ENCODE measurements around the gene KCNQ5.

The KCNQ5 gene

GRCh38 chr6:72969666-72970065, 347.8 kb downstream of the KCNQ5 start:
- H2BK5ac ChIP-seq (ENCODE audit: low read depth, low read length, poor library complexity) = no peak overlapping the region
- peak in 1 of 2 donors; percentile 46 for DNase-seq
- H3K9ac ChIP-seq (ENCODE audit: low read length) = no peak overlapping the region
- no peak overlapping the region for H2AFZ ChIP-seq (ENCODE audit: insufficient read depth, low read length, poor library complexity)
- no peak overlapping the region for H3K4ac ChIP-seq (ENCODE audit: low read depth, low read length)
- no peak overlapping the region for H4K12ac ChIP-seq (ENCODE audit: low read depth, low read length)
- H2BK12ac ChIP-seq (ENCODE audit: low read length) = no peak overlapping the region
- no CpG with 5 or more reads among the region's 2 CpGs for WGBS (ENCODE audit: extremely low coverage, insufficient coverage, insufficient read length)
- no peak overlapping the region for H3K27ac ChIP-seq (ENCODE audit: low read depth, low read length)
- H2BK120ac ChIP-seq (ENCODE audit: insufficient read depth, low read length, poor library complexity) = no peak overlapping the region
- no peaks in the 10 kb centered on the region for H3K79me1 ChIP-seq (ENCODE audit: low read length)
- no peaks in the 10 kb centered on the region for H3K27me3 ChIP-seq (ENCODE audit: insufficient read depth, low read length)
- H3K79me2 ChIP-seq (ENCODE audit: control insufficient read depth, insufficient read depth, low read length, poor library complexity) = no peaks in the 10 kb centered on the region
- no peaks in the 10 kb centered on the region for H3K9me3 ChIP-seq (ENCODE audit: insufficient read depth, low read depth, low read length)
- H3K18ac ChIP-seq (ENCODE audit: low read length) = no peak overlapping the region
- peaks cover 0 to 2% of the 10 kb centered on the region in 2 experiments for H3K4me1 ChIP-seq (ENCODE audit: control insufficient read depth in 1 of 2, insufficient read depth in 2 of 2, low read length in 2 of 2)
- H3K14ac ChIP-seq (ENCODE audit: low read length) = no peak overlapping the region
- no peak overlapping the region for H4K91ac ChIP-seq (ENCODE audit: low read depth, low read length)
- no peak overlapping the region for H4K8ac ChIP-seq (ENCODE audit: low read depth, low read length)
- no peaks in the 10 kb centered on the region for H3K36me3 ChIP-seq (ENCODE audit: control insufficient read depth in 1 of 2, insufficient read depth in 2 of 2, low read length in 2 of 2)
- H3K4me3 ChIP-seq (ENCODE audit: low read depth, low read length) = no peak overlapping the region
- no peak overlapping the region for H2AK5ac ChIP-seq (ENCODE audit: low read length)
- H3K23ac ChIP-seq (ENCODE audit: low read length) = no peak overlapping the region
- H3K4me2 ChIP-seq (ENCODE audit: low read length) = no peak overlapping the region

GRCh38 chr6:72972579-72972978, 350.7 kb downstream of the KCNQ5 start:
- H3K9ac ChIP-seq (ENCODE audit: low read length) = no peak overlapping the region
- H3K18ac ChIP-seq (ENCODE audit: low read length) = no peak overlapping the region
- H3K27ac ChIP-seq (ENCODE audit: low read depth, low read length) = no peak overlapping the region
- H2BK5ac ChIP-seq (ENCODE audit: low read depth, low read length, poor library complexity) = no peak overlapping the region
- no peak for DNase-seq
- H2AFZ ChIP-seq (ENCODE audit: insufficient read depth, low read length, poor library complexity) = no peak overlapping the region
- no peak overlapping the region for H2AK5ac ChIP-seq (ENCODE audit: low read length)
- H3K4ac ChIP-seq (ENCODE audit: low read depth, low read length) = no peak overlapping the region
- H3K79me1 ChIP-seq (ENCODE audit: low read length) = no peaks in the 10 kb centered on the region
- no peak overlapping the region for H4K8ac ChIP-seq (ENCODE audit: low read depth, low read length)
- H3K27me3 ChIP-seq (ENCODE audit: insufficient read depth, low read length) = no peaks in the 10 kb centered on the region
- peaks cover 0 to 2% of the 10 kb centered on the region in 2 experiments for H3K4me1 ChIP-seq (ENCODE audit: control insufficient read depth in 1 of 2, insufficient read depth in 2 of 2, low read length in 2 of 2)
- H3K79me2 ChIP-seq (ENCODE audit: control insufficient read depth, insufficient read depth, low read length, poor library complexity) = no peaks in the 10 kb centered on the region
- no peaks in the 10 kb centered on the region for H3K36me3 ChIP-seq (ENCODE audit: control insufficient read depth in 1 of 2, insufficient read depth in 2 of 2, low read length in 2 of 2)
- H3K14ac ChIP-seq (ENCODE audit: low read length) = no peak overlapping the region
- H3K4me2 ChIP-seq (ENCODE audit: low read length) = no peak overlapping the region
- no peak overlapping the region for H2BK12ac ChIP-seq (ENCODE audit: low read length)
- H4K91ac ChIP-seq (ENCODE audit: low read depth, low read length) = no peak overlapping the region
- no peaks in the 10 kb centered on the region for H3K9me3 ChIP-seq (ENCODE audit: insufficient read depth, low read depth, low read length)
- no peak overlapping the region for H3K4me3 ChIP-seq (ENCODE audit: low read depth, low read length)
- no peak overlapping the region for H4K12ac ChIP-seq (ENCODE audit: low read depth, low read length)
- H2BK120ac ChIP-seq (ENCODE audit: insufficient read depth, low read length, poor library complexity) = no peak overlapping the region
- H3K23ac ChIP-seq (ENCODE audit: low read length) = no peak overlapping the region

GRCh38 chr6:72974276-72974675, 352.4 kb downstream of the KCNQ5 start:
- Histone ChIP-seq H3K4me3 (ENCODE audit: low read depth, low read length) (no peak overlapping the region), H3K79me1 (ENCODE audit: low read length) (no peaks in the 10 kb centered on the region), H3K36me3 (ENCODE audit: control insufficient read depth in 1 of 2, insufficient read depth in 2 of 2, low read length in 2 of 2) (no peaks in the 10 kb centered on the region)

DNA sequence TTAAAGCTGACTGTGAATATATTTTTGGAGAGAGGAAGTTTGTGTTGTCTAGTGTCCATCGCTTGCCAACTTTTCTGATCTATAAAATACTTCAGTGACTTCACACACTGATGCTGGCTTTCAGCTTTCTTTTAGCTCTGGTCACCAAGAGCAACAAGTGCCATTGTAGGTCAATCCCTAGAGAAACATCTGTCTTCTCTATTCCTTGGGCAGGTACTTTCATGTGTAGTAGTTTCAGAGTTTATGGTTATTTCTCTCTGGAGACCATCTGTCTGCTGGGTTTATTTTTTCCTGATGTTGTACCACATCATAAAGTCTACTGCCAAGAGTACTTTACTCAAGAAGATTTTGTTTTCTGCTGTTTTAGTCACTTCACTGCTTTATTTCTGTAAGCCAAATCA, 353.5 kb downstream of the KCNQ5 start:
- H3K79me2 ChIP-seq (ENCODE audit: control insufficient read depth, insufficient read depth, low read length, poor library complexity) = no peaks in the 10 kb centered on the region
- H4K12ac ChIP-seq (ENCODE audit: low read depth, low read length) = no peak overlapping the region

More at GRCh38 chr6:72974276-72974675, 352.4 kb downstream of the KCNQ5 start:
- Histone ChIP-seq H2BK120ac (ENCODE audit: insufficient read depth, low read length, poor library complexity) (no peak overlapping the region), H3K27me3 (ENCODE audit: insufficient read depth, low read length) (no peaks in the 10 kb centered on the region), H4K91ac (ENCODE audit: low read depth, low read length) (no peak overlapping the region), H3K9ac (ENCODE audit: low read length) (no peak overlapping the region), H3K18ac (ENCODE audit: low read length) (no peak overlapping the region), H3K4me2 (ENCODE audit: low read length) (no peak overlapping the region), H2BK5ac (ENCODE audit: low read depth, low read length, poor library complexity) (no peak overlapping the region), H3K79me2 (ENCODE audit: control insufficient read depth, insufficient read depth, low read length, poor library complexity) (no peaks in the 10 kb centered on the region), H4K12ac (ENCODE audit: low read depth, low read length) (no peak overlapping the region), H4K8ac (ENCODE audit: low read depth, low read length) (no peak overlapping the region), H2BK12ac (ENCODE audit: low read length) (no peak overlapping the region), H2AFZ (ENCODE audit: insufficient read depth, low read length, poor library complexity) (no peak overlapping the region), H2AK5ac (ENCODE audit: low read length) (no peak overlapping the region), H3K23ac (ENCODE audit: low read length) (no peak overlapping the region), H3K27ac (ENCODE audit: low read depth, low read length) (no peak overlapping the region), H3K4ac (ENCODE audit: low read depth, low read length) (no peak overlapping the region), H3K9me3 (ENCODE audit: insufficient read depth, low read depth, low read length) (no peaks in the 10 kb centered on the region), H3K14ac (ENCODE audit: low read length) (no peak overlapping the region), H3K4me1 (ENCODE audit: control insufficient read depth in 1 of 2, insufficient read depth in 2 of 2, low read length in 2 of 2) (peaks cover 0 to 2% of the 10 kb centered on the region in 2 experiments)
- no peak for DNase-seq
- no CpG with 5 or more reads among the region's 2 CpGs for WGBS (ENCODE audit: extremely low coverage, insufficient coverage, insufficient read length)

More for the DNA sequence above, 353.5 kb downstream of the KCNQ5 start:
- no peak overlapping the region for H3K14ac ChIP-seq (ENCODE audit: low read length)
- no peak overlapping the region for H2BK12ac ChIP-seq (ENCODE audit: low read length)
- no peak overlapping the region for H2AFZ ChIP-seq (ENCODE audit: insufficient read depth, low read length, poor library complexity)
- no peak overlapping the region for H3K23ac ChIP-seq (ENCODE audit: low read length)
- H3K18ac ChIP-seq (ENCODE audit: low read length) = no peak overlapping the region
- no peak overlapping the region for H3K4ac ChIP-seq (ENCODE audit: low read depth, low read length)
- no peak overlapping the region for H3K27ac ChIP-seq (ENCODE audit: low read depth, low read length)
- no peak overlapping the region for H2BK5ac ChIP-seq (ENCODE audit: low read depth, low read length, poor library complexity)
- no peaks in the 10 kb centered on the region for H3K4me1 ChIP-seq (ENCODE audit: control insufficient read depth in 1 of 2, insufficient read depth in 2 of 2, low read length in 2 of 2)
- H2BK120ac ChIP-seq (ENCODE audit: insufficient read depth, low read length, poor library complexity) = no peak overlapping the region
- DNase-seq = no peak
- H3K4me3 ChIP-seq (ENCODE audit: low read depth, low read length) = no peak overlapping the region
- no CpG with 5 or more reads among the region's 1 CpG for WGBS (ENCODE audit: extremely low coverage, insufficient coverage, insufficient read length)
- no peaks in the 10 kb centered on the region for H3K9me3 ChIP-seq (ENCODE audit: insufficient read depth, low read depth, low read length)
- no peaks in the 10 kb centered on the region for H3K79me1 ChIP-seq (ENCODE audit: low read length)
- no peaks in the 10 kb centered on the region for H3K27me3 ChIP-seq (ENCODE audit: insufficient read depth, low read length)
- no peak overlapping the region for H4K91ac ChIP-seq (ENCODE audit: low read depth, low read length)
- no peak overlapping the region for H4K8ac ChIP-seq (ENCODE audit: low read depth, low read length)
- no peak overlapping the region for H2AK5ac ChIP-seq (ENCODE audit: low read length)
- H3K4me2 ChIP-seq (ENCODE audit: low read length) = no peak overlapping the region
- H3K36me3 ChIP-seq (ENCODE audit: control insufficient read depth in 1 of 2, insufficient read depth in 2 of 2, low read length in 2 of 2) = no peaks in the 10 kb centered on the region
- H3K9ac ChIP-seq (ENCODE audit: low read length) = no peak overlapping the region
